A673 (cell line): ENCODE measurements around the gene KLKB1.

Source experiments
- EZH2 ChIP-seq: fragments of 200-600 bp; sonication (generic); IDR thresholded peaks from 2 replicates; pipeline ENCODE4 v1.6.1; 2017; ENCODE audit warnings: borderline replicate concordance, low read depth, mild to moderate bottlenecking, mixed read lengths, antibody characterized with exemption, low read length; ENCODE audit not compliant: poor library complexity, severe bottlenecking
- TF ChIP-seq, protein P1 (sequence below): fragments of 300-800, 200-600 bp; sonication (generic); conservative IDR thresholded peaks from 2 replicates; pipeline ENCODE4 v1.5.1; 2017; ENCODE audit warnings: low read depth, mild to moderate bottlenecking, antibody characterized with exemption, low read length, moderate library complexity, mixed read lengths

DNA sequence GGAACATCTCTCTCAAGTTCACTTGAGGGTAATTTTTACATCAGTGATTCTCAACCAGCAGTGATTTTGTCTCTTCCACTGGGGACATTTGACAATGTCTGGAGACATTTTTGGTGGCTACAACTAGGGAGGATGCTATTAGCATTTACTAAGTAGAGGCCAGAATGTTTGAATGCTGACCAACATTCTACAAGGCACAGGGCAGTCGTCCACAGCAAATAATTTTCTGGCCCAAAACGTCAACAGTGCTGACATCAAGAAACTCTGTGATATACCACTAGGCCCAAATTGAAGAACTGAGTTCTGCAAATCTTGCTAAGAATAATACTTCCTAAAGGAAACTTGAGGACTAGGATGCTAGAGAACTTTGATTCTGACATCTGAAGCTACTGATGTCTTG is 7.1 kb downstream of the KLKB1 start:
- TF ChIP-seq, protein P1, sequence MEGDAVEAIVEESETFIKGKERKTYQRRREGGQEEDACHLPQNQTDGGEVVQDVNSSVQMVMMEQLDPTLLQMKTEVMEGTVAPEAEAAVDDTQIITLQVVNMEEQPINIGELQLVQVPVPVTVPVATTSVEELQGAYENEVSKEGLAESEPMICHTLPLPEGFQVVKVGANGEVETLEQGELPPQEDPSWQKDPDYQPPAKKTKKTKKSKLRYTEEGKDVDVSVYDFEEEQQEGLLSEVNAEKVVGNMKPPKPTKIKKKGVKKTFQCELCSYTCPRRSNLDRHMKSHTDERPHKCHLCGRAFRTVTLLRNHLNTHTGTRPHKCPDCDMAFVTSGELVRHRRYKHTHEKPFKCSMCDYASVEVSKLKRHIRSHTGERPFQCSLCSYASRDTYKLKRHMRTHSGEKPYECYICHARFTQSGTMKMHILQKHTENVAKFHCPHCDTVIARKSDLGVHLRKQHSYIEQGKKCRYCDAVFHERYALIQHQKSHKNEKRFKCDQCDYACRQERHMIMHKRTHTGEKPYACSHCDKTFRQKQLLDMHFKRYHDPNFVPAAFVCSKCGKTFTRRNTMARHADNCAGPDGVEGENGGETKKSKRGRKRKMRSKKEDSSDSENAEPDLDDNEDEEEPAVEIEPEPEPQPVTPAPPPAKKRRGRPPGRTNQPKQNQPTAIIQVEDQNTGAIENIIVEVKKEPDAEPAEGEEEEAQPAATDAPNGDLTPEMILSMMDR = no peak
- no peak for TF ChIP-seq EZH2
